CD4-positive, alpha-beta T cell treated with Interleukin-15 for 1 hour (primary cell): ENCODE data around the gene LRRC2.

ENCODE experiments used
- DNase-seq: peaks from one replicate; pipeline ENCODE4 v3.0.0-alpha.2; 2020

LRRC2 gene

DNA sequence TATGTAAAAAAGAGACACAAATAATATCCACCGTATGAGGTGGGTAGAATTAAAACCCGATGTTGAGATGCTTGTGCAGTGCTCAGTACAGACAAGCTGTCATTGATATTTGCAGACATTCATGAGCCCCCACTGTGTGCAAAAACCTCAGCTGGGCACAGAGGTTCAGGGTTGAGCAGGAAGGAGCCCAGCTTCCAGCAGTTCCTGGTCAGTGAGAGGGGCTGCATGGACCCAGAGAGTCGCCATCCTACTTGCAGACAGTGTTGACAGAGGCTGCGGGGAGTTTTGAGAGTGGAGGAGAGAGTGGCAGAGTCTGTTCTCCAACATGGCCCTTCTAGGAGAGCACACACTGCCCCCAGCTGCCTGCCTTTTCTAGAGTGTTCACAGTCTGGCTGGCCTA lies 95.3 kb downstream of the LRRC2 start:
- no peak for DNase-seq

DNA sequence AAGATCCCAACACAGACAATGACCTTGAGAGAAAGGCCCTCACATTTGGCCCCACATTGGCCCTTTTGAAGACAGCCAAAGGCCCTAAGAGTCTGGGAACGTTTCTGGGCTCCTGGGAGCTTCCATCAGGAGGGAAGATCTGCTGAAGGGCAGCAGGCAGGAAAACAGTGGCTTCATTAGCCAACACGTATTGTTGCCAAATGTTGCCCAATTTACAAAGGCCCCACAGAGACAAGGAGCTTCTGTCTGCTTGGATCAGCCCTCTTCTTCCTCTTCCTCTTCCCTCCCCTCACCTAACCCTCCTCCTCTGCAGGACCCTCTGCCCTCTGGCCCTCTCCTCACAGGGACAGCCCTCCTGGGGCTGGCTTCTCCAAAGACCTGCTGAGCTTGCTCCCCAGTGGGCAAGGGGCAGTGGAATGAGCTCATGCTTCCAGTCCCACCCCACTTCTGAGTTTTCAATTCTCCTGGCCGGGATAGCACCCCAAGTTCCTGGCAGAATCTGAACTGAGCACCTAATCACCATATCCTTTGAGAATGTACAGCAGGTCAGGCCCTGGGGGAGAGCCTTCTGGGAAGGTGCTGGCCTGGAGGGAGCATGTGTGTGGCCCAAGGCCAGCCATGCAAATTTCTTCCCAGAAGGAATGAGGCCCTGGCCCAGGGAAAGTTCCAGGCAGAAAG lies 96.3 kb downstream of the LRRC2 start:
- DNase-seq: no peak

DNA sequence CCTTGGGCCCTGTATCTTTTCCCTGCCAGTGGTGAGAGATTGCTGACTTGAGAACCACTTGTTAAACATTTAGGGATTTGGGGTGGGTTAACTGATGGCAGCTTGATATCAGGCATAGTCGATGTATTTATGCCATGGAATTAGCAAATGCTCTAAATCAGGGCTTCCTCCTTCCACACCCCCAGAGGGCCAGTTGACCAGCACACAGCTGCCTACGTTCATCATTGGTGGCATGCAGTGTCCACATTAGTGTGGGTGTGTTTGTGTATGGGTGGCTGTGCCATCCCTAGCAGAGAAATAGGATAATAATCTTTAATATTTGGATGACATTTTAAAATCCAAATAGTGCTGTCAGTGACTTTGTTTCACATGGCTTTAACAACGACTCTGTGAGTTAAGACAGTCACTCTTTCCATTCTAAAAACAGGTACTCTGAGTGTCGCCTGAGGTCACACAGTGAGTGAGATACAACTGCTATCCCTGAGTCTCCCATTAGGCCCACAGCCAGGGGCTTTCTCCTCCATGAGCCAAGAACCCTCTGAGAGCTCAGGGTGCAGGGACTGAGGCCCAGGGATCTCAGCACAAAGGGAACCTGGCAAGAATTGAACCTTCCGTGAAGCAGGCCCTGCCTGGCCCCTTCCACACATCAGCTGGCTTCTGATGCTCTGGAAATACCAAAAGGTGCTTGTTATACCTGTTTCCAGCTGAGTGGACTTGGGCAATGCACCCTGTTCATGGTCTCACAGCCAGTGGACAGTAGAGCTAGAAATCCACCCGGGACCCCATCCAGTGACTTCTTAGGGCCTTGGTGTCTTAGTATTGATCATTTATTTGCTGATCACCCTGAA lies 97.1 kb downstream of the LRRC2 start:
- DNase-seq: no peak

DNA sequence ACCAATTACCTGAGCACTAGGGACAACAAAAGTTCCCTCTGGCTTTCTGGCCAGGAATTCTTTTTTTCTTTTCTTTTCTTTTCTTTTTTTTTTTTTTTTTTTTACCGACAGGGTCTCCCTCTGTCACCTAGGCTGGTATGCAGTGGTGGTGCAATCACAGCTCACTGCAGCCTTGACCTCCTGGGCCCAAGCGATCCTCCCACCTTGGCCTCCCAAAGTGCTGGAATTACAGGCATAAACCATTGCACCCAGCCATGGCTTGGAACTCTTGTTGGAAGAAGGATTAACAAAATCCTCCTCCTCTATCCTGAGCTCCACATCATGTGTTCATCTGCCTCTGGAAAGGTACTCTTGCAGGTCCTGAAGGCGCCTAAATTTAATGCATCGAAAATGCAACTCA lies 98.5 kb downstream of the LRRC2 start:
- DNase-seq: no peak

DNA sequence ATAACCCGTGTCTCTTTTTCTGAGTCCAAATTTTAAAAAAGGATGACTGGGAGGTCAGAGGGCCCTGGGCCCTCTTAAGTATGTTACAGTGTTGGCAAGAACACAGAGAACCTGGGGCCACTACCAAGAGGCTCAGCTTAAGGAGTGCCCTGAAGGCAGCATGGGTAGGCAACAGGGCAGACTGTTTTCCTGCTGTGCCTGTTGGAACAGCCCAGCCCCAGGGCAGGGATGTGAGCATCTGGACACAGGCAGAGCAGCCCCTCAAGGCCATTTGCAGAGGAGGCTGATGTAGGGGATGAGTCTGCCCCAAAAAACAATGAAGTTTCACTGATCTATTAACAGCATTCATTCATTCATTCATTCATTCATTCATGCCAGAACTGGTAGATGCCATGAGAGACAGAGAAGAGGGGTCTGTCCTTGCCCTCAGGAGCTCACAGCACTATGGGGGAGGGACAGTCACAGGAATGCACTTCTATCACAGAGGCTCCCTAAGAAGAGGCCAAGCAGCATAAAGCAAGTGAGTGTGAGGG lies 99.2 kb downstream of the LRRC2 start:
- DNase-seq: no peak

DNA sequence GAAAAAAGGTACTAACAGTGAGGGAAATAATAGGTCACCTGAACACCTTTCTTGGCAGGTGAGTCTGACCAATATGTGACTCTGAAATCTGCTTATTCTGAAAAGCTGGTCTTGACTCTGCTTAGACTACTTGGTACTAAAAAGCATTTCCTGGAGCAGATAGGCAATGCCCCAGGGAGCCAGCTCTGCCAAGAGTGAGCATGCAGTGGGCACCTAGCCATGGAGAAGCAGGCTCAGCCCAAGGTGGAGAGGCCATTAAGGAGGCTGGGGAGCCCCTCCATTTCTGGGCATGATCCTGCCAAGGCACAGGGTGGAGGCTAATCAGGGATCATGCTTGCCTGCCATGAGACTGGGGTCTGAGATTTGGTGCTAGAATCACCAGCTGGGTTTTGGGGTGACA lies 99.8 kb downstream of the LRRC2 start:
- no peak for DNase-seq
